HG03520 (cell line): ENCODE results near the gene ALG9.
A peak's percentile ranks its signal among the peaks of the same experiment; 100 is the strongest.
"Not testable (repeated sequence)": the region's sequence is repeated elsewhere in the genome, so short reads cannot be mapped to it uniquely, and the experiment has no call there.

Experiments used
- ATAC-seq: cut with Tn5 transposase; IDR thresholded peaks from one replicate; pipeline ENCODE4 v1.9.1; 2021; ENCODE audit warnings: mild to moderate bottlenecking, moderate library complexity; ENCODE audit not compliant: unreplicated experiment

Gene ALG9

DNA sequence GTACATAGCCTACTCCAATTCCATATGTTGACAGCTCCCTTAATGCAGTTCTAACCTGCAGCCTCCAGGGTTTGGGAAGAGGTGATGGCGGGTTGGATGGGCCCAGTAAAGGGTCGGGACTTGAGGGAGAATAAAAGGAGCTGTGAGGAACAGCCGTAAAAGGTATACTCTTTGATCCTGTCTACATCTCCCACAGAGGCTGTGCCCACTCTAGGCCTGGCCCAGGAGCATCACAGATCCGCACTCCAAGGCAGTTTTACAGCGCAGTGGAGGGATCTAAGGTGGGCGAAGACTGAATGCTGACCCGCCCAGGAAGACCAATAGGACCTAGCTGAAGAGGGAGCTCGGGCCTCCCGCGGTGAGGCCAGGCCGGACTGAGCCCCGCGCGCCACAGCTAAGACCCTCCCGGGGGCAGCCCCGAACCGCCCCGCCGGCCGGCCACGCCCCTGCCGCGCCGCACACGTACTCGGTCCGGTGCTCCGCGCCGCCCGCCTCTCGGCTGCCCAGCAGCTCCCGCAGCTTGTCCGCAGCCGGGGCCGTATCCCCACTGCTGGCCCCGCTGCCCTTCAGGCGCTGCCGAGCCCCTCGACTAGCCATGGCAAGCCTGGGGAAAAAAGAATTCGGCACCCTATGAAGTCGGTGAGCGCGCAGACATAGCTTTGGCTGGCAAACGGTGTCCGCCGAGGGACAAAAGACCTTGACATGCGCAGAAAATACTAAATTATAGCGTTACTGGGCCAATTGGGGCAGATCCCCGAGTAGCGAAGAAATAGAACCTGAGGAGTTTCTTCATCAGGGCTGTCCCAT is at the start of gene ALG9:
Gene ALG9 (minus strand): TSS at position 696 of the 807 bp plus-strand sequence. CDS start 99 bp downstream, at position 597.
- peak; percentile 83 for ATAC-seq

GRCh38 chr11:111920908-111921307 is 49.5 kb upstream of the ALG9 start:
- ATAC-seq: no peak

DNA sequence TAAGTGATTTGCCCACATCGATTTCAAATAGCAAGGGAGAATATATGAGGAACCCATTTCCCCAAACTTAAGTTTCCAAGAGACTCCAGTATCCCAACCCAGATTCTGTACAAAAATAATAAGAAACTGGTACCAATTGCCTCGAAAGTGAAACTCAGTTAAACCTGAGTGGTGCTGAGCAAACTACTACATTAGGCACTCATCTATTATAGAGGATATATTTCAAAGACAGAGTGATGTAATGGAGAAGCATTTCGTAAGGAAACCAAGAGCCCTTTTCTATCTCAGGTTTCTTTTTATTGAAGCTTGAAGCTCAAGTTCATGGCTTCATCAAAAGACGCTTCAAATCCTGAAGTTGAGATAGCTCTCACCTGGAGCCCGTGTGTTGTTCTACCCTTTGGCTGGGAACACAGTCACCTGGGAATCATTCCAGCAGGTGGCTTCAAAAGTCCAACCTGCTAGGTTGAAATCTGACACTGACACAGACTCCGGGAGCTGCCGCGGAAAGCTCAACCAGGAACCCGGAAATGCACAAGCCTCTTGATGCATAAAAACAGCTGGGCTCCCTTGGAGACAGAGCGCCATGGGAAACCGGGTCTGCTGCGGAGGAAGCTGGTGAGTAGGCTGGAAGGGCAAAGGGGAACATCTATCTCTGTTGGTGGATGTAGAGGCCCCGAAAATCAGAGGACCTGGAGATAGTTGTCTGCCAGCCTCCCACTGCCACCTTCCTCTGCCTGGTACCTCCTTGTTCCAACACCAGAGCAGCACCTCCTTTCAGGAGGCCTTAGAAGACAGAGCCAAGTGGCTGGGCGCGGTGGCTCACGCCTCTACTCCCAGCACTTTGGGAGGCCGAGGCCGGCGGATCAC is 47.2 kb upstream of the ALG9 start, which contains the start of gene C11orf52:
Gene C11orf52 (plus strand): TSS at position 524 of the 867 bp plus-strand sequence. CDS start 60 bp downstream, at position 584.
- ATAC-seq: no peak

DNA sequence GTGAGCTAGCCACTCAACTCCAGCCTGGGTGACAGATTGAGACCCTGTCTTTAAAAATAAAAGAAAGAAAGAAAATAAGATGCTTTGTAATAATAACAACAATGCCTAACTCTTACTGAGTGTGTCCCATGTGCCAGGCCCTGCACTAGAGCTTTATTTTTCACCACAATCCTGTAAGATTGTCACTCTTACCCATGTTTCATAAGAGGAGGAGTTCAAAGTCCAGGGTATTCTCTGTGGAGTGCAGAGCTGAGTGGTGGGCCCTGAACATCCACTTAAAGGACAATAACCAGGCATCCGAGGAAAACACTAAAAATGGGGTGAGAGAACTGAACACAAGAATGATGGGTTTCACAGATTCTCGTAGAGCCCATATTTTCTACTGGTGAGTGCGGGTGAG is 46.4 kb upstream of the ALG9 start:
- no peak for ATAC-seq

DNA sequence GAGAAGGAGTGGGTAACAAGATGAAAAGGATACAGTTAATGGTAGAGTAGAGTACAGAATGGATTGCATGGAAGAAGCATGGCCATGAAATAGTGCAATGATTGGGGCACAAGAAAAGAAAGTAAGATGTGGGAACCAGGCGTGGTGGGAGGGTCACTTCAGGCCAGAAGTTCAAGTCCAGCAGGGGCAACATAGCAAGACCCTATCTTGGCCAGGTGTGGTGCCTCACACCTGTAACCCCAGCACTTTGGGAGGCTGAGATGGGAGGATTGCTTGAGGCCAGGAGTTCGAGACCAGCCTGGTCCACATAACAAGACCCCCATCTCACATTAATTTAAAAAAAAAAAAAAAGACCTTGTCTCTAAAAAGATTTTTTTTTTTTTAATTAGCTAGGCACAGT is 45.9 kb upstream of the ALG9 start:
- ATAC-seq: no peak

- no peak for ATAC-seq
Observed at GRCh38 chr11:111916768-111917167, 45.4 kb upstream of the ALG9 start.

DNA sequence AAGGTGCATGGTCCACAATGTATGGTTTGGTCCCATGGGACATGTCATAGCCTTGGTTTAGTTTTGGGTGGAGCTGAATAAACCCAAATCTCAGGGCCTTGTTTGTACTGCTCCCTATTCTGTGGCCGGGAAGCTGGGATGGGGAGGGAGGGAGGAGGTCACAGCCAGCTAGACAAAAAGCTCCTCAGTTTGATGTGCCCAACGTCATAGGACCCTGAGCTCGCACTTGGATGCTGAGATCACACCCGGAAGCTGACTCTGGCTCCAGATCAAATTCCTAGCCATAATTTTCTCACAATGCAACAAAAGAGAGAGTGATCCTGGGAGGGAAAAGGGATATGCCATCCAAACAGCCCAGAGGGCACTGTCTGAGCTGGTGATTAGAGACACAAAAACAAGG is 42.6 kb upstream of the ALG9 start:
- ATAC-seq: no peak

DNA sequence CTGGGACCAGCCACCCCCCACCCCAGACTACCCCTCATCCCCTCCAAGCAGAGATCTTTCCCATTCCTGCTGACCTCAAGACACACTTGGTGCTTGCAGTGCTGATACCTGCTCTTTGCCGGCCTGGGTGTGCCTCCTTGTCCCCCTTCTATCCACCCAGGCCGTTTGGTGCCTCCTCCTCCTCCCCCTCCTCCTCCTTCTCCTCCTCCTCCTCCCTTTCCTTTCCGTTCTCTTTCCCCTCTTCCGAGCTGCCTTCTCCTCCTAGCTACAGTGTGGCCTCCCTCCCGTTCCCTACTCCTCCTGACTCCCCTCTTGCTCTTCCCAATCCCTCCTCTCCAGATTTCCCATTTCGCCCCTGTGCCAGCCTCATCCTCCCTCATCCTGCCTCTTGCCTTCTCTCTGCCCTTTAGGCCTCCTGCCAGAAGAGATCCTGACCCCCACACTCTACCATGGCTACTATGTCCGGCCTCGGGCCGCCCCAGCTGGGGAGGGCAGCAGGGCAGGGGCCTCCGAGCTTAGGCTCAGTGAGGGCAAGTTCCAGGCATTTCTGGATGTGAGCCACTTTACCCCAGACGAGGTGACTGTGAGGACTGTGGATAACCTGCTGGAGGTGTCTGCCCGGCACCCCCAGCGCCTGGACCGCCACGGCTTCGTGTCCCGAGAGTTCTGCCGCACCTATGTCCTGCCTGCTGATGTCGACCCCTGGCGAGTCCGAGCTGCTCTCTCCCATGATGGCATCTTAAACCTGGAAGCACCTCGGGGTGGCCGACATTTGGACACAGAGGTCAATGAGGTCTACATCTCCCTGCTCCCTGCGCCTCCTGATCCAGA is 41.9 kb upstream of the ALG9 start:
- no peak for ATAC-seq

GRCh38 chr11:111912535-111912934 is 41.2 kb upstream of the ALG9 start, which contains the start of gene HSPB2:
HSPB2 (plus strand) TSS chr11:111912734; CDS start chr11:111912830, 96 bp downstream.
- no peak for ATAC-seq

GRCh38 chr11:111911563-111912401 is 40.4 kb upstream of the ALG9 start, which contains the start of gene CRYAB:
CRYAB (minus strand) TSS chr11:111911770; CDS start chr11:111911724, 46 bp downstream.
- ATAC-seq: no peak

DNA sequence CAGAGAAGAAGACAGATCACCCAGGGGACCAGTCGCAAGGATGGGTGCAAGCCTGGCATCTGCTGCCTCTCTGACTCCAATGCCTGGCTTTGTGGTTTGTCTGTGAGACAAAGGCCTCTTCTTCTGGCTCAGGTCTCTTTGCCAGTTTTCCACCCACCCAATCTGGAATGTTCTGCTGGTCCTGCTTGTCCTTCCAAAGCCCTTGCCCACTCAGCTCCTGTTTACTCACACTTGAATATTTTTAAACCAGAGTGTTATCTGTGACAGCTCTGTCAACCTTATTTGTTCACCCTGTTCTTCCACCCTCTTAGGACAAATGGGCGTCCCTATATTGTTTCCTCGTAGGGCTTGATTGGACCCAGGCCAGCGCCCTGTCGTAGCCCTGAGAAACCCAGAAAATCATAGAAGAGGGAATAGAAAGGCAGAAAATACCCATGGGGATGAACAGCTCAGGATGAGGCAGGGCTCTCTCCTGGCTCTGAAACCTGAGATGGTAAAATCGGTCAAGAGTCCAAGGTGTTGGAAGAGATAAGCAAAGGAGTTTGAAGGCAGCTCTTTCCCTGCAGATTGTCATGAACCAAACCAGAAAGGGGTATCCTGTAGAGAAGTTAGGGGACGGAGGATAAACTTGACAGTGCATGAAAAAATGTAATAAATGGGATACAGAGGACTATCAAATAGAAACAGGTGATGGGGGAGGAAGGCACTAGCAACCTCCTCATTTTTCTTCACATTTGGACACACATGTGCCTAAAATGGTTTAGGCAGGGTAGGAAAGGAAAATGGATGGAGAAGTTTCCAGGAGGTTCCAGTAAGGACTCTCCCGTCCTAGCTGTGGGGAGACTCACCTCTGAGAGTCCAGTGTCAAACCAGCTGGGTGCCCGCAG is 39.5 kb upstream of the ALG9 start:
- no peak for ATAC-seq

DNA sequence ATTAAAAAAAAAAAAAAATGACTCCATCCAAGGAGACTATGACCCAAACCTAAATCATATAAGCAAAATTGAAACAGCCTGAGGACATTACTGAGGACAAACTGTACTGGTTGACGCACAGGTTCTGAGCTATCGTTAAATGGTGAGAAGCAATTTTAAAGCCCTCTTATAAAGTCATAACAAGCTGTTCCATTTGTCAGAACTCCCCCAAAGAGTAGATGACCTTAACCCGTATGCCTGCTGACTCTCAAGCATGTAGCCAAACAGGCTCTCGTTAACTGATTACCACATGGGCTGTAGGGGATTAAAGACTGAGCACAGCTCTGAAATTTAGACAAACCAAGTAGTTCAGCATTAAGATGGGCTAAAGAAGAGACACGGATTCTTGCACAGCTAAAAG is 38.0 kb upstream of the ALG9 start:
- ATAC-seq: no peak

DNA sequence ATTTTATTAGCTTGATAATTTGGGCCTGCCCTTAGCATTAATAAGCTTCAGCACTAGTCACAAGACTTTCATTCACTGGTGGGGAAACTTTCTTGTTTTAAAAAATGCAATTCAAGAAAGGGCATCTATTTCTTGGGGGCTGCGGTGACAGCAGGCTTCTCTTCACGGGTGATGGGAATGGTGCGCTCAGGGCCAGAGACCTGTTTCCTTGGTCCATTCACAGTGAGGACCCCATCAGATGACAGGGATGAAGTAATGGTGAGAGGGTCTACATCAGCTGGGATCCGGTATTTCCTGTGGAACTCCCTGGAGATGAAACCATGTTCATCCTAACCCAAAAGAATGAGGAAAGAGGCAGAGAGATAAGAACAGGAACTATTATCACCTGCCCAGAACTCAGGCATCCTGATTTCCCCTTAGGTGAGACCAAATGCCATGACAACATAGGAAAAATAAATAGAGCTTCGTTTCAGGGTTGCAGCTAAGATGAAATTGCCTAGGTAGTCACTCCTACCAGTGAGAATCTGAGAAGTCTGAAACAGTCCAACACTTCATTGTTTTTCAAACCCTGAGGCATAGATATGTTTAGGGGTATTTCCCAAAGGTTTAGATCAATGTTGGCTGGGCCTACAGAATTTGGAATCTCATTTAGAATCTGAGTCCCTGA is 37.4 kb upstream of the ALG9 start:
- no peak for ATAC-seq

- ATAC-seq: no peak
Observed at GRCh38 chr11:111906680-111907079, 35.3 kb upstream of the ALG9 start.

GRCh38 chr11:111905411-111905810 is 34.0 kb upstream of the ALG9 start:
- no peak for ATAC-seq

GRCh38 chr11:111886844-111887243 is 15.5 kb upstream of the ALG9 start:
- ATAC-seq: no peak

GRCh38 chr11:111886032-111886431 is 14.7 kb upstream of the ALG9 start:
- ATAC-seq: no peak

- not testable (repeated sequence) for ATAC-seq
Observed at GRCh38 chr11:111885053-111885452, 13.7 kb upstream of the ALG9 start.
